ENCODE data around the gene UAP1L1.
"Not testable (repeated sequence)": the region's sequence is repeated elsewhere in the genome, so short reads cannot be mapped to it uniquely, and the experiment has no call there.

Gene UAP1L1

DNA sequence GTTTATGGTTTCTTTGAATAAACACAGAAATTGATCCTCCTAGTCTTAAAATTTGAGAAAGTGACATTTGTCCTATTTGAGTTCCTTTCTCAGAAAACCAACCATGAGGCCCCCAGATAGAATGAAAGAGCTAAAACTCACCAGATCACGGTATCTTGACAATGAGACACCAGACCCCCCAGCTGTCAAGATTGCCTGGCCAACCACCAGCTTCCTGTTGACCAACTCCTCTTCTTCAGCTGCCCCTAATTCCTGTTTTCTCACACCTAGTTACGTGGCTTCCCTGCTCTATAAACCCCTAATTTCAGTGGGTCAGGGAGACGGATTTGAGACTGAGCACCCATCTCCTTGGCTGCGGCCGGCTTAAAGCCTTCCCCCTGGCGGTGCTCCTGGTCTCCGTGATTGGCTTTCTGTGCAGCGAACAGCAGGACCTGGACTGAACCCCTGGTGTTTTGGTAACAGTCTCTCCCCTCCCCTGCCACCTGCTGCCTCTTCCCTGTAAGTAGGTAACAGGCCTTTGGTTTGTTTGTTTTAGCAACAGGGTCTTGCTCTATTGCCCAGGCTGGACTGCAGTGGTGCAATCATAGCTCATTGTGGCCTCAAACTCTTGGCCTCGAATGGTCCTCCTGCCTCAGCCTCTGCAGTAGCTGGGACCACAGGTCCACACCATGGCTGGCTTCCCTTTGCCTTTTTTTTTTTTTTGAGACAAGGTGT is 18.6 kb upstream of the UAP1L1 start:
- H3K27me3 ChIP-seq (ENCODE audit: control insufficient read depth, insufficient read depth, low read length), result no peaks in the 10 kb centered on the region; the same call in 1 of the 2 replicates
- no CpG with 5 or more reads among the region's 9 CpGs for WGBS (ENCODE audit: insufficient coverage, insufficient read length)
- H3K36me3 ChIP-seq (ENCODE audit: control insufficient read depth, insufficient read depth, low read length), result no peaks in the 10 kb centered on the region
- H3K4me1 ChIP-seq (ENCODE audit: control insufficient read depth, insufficient read depth, low read length), result peaks cover 2% of the 10 kb centered on the region; the same call in 1 of the 2 replicates
- H3K4me3 ChIP-seq (ENCODE audit: low read length), result no peak overlapping the region
- DNase-seq (ENCODE audit: low read depth, low spot score), result no peak
- H3K9me3 ChIP-seq (ENCODE audit: control insufficient read depth, insufficient read depth, low read length), result no peaks in the 10 kb centered on the region
- no peak overlapping the region for H3K27ac ChIP-seq (ENCODE audit: low read length)

DNA sequence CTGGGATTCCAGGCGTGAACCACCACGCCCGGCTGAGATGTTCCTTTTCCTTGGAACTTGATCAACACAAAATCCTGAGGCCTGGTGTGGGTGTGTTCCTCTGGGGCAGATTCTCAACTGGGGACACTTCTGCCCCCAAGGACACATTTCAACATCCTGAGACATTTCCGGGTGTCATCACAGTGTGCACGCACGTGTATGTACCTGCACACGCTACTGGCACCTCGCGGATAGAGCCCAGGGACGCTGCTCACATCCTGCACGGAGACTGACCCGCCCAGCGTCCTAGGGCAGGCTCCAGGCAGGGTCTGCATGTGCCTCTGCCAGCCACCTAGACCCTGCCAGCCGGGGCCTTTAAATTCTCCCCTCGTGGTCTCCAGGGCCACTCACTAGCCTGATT is 14.9 kb upstream of the UAP1L1 start:
- H3K4me3 ChIP-seq (ENCODE audit: low read length), result no peak overlapping the region
- no peaks in the 10 kb centered on the region for H3K27me3 ChIP-seq (ENCODE audit: control insufficient read depth, insufficient read depth, low read length)
- no peak for DNase-seq (ENCODE audit: low read depth, low spot score)
- H3K4me1 ChIP-seq (ENCODE audit: control insufficient read depth, insufficient read depth, low read length), result peaks cover 2% of the 10 kb centered on the region; the same call in 1 of the 2 replicates
- WGBS (ENCODE audit: insufficient coverage, insufficient read length), result no CpG with 5 or more reads among the region's 15 CpGs
- no peak overlapping the region for H3K27ac ChIP-seq (ENCODE audit: low read length)
- H3K36me3 ChIP-seq (ENCODE audit: control insufficient read depth, insufficient read depth, low read length), result peaks cover 6% of the 10 kb centered on the region; the same call in 1 of the 2 replicates
- no peaks in the 10 kb centered on the region for H3K9me3 ChIP-seq (ENCODE audit: control insufficient read depth, insufficient read depth, low read length)

DNA sequence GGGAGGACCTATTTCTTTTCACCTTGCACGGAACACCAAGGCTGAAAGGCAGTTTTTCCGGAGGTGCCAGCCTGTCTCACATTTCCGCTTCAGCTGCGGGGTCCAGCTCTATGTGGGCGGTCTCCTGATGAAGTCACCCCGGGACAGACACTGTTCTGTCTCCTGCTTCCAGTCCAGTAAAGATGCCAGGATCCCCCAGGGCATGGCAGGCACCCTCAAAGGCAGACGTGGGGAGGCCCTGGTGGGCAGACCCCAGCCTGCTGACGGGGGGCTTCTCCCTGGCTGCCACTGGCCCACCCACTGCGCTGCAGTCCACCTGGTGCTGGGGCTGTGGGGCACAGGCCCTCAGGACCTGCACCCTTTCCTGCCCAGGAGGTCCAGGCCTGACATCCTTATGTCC is 14.5 kb upstream of the UAP1L1 start:
- not testable (repeated sequence) for H3K9me3 ChIP-seq (ENCODE audit: control insufficient read depth, insufficient read depth, low read length); DNase-seq (ENCODE audit: low read depth, low spot score); H3K27ac ChIP-seq (ENCODE audit: low read length); H3K36me3 ChIP-seq (ENCODE audit: control insufficient read depth, insufficient read depth, low read length); H3K4me3 ChIP-seq (ENCODE audit: low read length); H3K27me3 ChIP-seq (ENCODE audit: control insufficient read depth, insufficient read depth, low read length); H3K4me1 ChIP-seq (ENCODE audit: control insufficient read depth, insufficient read depth, low read length)
- no CpG with 5 or more reads among the region's 9 CpGs for WGBS (ENCODE audit: insufficient coverage, insufficient read length)

DNA sequence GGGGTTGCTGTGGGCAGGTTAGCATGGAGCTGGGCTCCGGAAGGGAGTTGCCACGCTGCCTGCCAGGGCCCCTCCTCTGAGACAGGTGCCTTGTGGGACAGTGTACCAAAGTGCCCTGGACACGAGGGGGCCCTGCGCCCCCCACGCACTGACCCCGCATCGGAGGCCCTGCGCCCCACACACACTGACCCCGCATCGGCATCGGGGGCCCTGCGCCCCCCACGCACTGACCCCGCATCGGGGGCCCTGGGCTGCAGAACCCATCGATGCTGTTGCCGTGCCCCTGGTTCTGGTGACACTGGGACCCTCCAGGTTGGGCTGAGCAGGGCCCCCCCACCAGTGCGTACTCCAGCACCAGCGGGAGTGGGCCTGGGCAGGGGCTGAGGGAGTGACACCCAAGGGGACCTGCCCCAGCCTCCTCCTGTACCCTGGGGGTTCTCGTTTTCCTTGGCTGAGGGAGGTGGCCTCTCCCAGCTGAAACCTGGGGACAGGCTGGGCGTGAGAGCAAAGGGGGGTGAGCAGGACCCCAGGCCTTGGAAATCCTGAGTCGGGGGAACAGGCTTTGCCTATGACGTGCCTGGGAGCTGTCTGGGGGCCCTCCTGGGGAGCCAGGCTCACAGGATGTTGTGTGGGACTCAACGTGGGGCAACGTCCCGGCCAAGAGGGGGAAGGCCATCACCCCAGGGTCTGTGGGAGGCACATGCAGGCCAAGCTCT is 13.8 kb upstream of the UAP1L1 start:
- no CpG with 5 or more reads among the region's 26 CpGs for WGBS (ENCODE audit: insufficient coverage, insufficient read length)
- H3K27ac ChIP-seq (ENCODE audit: low read length), result no peak overlapping the region
- peaks cover 6% of the 10 kb centered on the region; the same call in 1 of the 2 replicates for H3K36me3 ChIP-seq (ENCODE audit: control insufficient read depth, insufficient read depth, low read length)
- no peak for DNase-seq (ENCODE audit: low read depth, low spot score)
- no peaks in the 10 kb centered on the region for H3K9me3 ChIP-seq (ENCODE audit: control insufficient read depth, insufficient read depth, low read length)
- H3K27me3 ChIP-seq (ENCODE audit: control insufficient read depth, insufficient read depth, low read length), result no peaks in the 10 kb centered on the region
- no peak overlapping the region for H3K4me3 ChIP-seq (ENCODE audit: low read length)
- peaks cover 6% of the 10 kb centered on the region; the same call in 1 of the 2 replicates for H3K4me1 ChIP-seq (ENCODE audit: control insufficient read depth, insufficient read depth, low read length)

DNA sequence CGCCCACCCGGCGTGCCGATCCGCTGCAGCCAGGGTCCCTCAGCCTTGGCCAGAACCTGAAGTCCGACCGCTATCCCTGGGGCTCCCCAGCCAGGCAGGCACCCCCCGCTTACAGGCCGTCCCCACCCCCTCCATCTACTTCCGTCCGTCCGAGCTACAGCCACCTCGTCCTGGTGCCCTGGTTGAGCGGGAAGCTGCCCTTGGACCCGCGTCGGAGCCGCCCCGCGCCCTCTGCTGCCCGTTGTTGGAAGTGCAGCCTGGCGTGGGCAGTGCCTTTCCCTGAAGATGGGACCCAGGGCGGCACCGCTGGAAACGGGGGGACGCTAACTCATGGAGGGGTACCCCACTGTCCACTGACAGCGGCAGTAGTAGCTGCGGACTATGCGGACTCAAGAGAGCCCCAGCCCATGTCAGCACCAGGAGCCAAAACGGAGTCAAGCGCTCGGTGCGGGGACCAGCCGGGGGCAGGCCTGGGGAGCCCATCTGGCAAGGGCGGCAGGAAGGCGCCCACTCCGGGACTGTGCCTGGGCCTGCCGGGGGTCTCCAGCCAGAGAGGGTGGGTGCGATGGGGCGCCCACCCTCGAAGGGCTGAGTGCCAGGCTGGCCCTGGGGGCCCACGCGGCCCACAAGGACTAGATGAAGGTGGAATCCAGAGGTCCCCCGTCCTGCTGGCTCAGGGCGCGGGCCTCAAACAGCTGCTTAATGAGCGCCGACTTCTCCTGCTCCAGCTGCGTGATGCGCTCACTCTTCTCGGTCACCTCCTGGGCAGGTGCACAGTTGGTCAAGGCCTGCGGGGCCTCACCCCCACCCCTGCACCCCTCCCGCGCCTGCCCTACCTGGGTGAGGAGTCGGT is 13.1 kb upstream of the UAP1L1 start:
- no CpG with 5 or more reads among the region's 55 CpGs for WGBS (ENCODE audit: insufficient coverage, insufficient read length)
- Histone ChIP-seq H3K27me3 (ENCODE audit: control insufficient read depth, insufficient read depth, low read length) (no peaks in the 10 kb centered on the region), H3K27ac (ENCODE audit: low read length) (no peak overlapping the region), H3K4me1 (ENCODE audit: control insufficient read depth, insufficient read depth, low read length) (peaks cover 9% of the 10 kb centered on the region), H3K36me3 (ENCODE audit: control insufficient read depth, insufficient read depth, low read length) (peaks cover 6% of the 10 kb centered on the region; the same call in 1 of the 2 replicates), H3K9me3 (ENCODE audit: control insufficient read depth, insufficient read depth, low read length) (no peaks in the 10 kb centered on the region), H3K4me3 (ENCODE audit: low read length) (no peak overlapping the region)
- DNase-seq (ENCODE audit: low read depth, low spot score), result no peak

DNA sequence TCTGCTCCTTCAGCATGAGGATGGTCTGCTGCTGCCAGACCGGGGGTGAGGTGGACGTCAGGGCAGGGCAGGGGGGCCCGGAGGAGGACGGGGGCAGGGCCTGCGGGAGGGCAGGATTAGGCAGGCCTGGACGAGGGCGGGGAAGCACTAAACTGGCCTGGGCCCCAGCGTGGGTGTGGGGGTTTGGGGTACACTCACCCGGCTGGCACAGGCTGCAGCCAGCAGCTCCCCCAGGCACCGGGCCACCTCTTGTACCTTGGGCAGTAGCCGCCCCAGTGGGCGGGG is 12.5 kb upstream of the UAP1L1 start:
- Histone ChIP-seq H3K36me3 (ENCODE audit: control insufficient read depth, insufficient read depth, low read length) (peaks cover 6% of the 10 kb centered on the region; the same call in 1 of the 2 replicates), H3K4me3 (ENCODE audit: low read length) (no peak overlapping the region), H3K27ac (ENCODE audit: low read length) (no peak overlapping the region), H3K27me3 (ENCODE audit: control insufficient read depth, insufficient read depth, low read length) (no peaks in the 10 kb centered on the region), H3K9me3 (ENCODE audit: control insufficient read depth, insufficient read depth, low read length) (no peaks in the 10 kb centered on the region), H3K4me1 (ENCODE audit: control insufficient read depth, insufficient read depth, low read length) (peaks cover 10% of the 10 kb centered on the region)
- no peak for DNase-seq (ENCODE audit: low read depth, low spot score)
- no CpG with 5 or more reads among the region's 12 CpGs for WGBS (ENCODE audit: insufficient coverage, insufficient read length)

DNA sequence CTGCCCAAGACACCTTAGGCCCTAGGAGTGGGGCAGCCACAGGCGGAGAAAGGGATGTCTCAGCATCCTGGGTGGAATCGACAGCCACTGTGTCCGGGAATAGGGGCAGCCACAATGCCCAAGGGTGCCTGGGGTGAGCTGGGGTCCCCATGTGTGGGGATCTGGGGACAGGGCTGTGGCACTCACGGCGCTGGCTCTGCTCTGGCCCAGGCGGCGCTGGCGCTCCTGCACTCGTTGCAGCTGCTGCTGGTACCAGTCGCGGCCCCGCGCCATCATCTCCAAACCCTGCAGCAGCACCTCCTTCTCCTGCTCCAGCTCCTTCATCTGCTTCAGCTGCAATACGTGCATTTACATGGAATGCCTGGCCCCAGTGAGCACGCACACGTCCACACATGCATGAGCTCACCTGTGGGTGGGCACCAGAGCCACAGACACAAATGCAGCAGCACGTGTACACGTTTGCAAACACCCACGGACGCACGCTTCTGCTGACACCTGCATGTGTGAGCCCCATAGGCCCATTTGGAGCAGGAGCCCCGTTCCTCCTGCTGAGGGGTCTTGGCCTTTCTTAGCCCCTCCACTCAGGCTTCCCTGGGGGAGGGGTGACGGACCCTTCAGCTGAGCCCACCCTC is 11.9 kb upstream of the UAP1L1 start:
- no CpG with 5 or more reads among the region's 23 CpGs for WGBS (ENCODE audit: insufficient coverage, insufficient read length)
- no peak overlapping the region for H3K4me3 ChIP-seq (ENCODE audit: low read length)
- H3K27me3 ChIP-seq (ENCODE audit: control insufficient read depth, insufficient read depth, low read length), result no peaks in the 10 kb centered on the region
- H3K9me3 ChIP-seq (ENCODE audit: control insufficient read depth, insufficient read depth, low read length), result no peaks in the 10 kb centered on the region
- no peak overlapping the region for H3K27ac ChIP-seq (ENCODE audit: low read length)
- H3K4me1 ChIP-seq (ENCODE audit: control insufficient read depth, insufficient read depth, low read length), result peaks cover 10% of the 10 kb centered on the region
- peaks cover 6% of the 10 kb centered on the region; the same call in 1 of the 2 replicates for H3K36me3 ChIP-seq (ENCODE audit: control insufficient read depth, insufficient read depth, low read length)
- no peak for DNase-seq (ENCODE audit: low read depth, low spot score)

DNA sequence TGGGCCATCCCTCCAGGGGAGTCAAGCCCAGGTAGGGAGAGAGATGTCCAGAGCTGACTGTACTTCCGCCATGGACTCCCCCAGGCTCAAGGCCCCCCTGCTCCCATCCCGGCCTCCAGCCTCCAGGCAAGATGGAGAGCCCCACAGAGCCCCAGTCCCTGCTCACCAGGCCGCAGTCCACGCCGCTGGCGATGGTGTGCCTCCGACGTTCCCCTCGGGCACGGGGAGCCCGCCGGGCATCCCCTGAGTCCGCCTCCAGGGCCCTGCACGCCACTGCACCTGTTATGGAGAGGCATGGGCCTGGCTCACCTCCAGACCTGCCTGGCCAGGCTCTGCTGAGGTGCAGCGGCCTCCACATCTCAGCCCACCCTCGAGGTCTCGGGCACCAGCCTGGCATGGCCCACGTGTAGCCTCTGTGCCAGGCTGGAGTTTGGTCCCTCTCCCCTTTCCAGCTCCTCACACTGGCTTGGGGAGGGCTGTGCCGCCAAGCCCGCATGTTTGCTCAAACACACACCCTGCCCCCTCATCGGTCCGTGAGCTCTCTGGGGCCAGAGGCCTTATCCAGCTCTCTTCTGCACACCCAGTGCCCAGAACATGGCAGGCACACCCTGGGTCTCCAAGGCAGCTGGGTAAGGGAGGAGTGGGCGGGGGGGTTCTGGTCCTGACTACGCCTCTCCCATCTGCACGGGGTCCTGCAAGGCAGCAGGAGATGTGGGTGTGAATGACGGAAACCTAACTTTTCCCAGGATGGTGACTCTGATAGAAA is 11.0 kb upstream of the UAP1L1 start:
- Histone ChIP-seq H3K9me3 (ENCODE audit: control insufficient read depth, insufficient read depth, low read length) (no peaks in the 10 kb centered on the region), H3K27me3 (ENCODE audit: control insufficient read depth, insufficient read depth, low read length) (no peaks in the 10 kb centered on the region), H3K4me3 (ENCODE audit: low read length) (no peak overlapping the region), H3K36me3 (ENCODE audit: control insufficient read depth, insufficient read depth, low read length) (peaks cover 6% of the 10 kb centered on the region; the same call in 1 of the 2 replicates), H3K27ac (ENCODE audit: low read length) (no peak overlapping the region), H3K4me1 (ENCODE audit: control insufficient read depth, insufficient read depth, low read length) (peaks cover 13% of the 10 kb centered on the region)
- WGBS (ENCODE audit: insufficient coverage, insufficient read length), result no CpG with 5 or more reads among the region's 26 CpGs
- DNase-seq (ENCODE audit: low read depth, low spot score), result no peak

DNA sequence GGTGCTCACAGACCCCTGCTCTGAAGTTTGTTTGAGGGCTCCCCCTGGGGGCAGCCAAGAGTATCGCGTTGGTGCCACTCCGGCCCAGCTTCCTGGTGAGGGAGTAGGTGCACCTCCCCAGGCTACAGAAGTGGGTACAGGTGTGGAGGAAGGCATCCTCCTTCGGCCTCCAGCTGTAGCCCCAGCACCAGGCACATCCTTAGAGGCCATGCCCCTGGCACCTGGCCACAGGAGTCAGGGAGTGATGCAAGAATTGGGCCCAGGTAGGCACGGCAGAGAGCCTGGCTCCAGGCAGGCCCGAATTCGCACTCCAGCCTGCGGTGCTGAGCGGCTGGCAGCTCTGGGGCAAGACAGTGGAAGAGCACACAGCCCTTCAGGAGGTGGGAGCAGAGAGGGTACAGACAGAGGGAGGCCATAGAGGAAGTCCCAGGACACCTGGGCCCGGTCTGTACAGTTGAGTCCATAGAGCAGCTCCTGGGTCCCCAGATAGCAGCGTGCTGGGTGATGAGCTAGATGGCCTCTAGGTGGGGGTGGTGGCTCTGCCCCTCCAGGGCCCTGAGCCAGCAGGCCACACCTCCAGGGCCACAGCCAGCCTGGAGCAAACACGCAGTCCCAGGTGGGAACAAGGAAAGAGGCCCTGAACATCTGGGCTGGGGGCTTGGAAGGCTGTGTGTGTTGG is 9.3 kb upstream of the UAP1L1 start:
- Histone ChIP-seq H3K4me1 (ENCODE audit: control insufficient read depth, insufficient read depth, low read length) (peaks cover 13% of the 10 kb centered on the region), H3K27me3 (ENCODE audit: control insufficient read depth, insufficient read depth, low read length) (no peaks in the 10 kb centered on the region), H3K4me3 (ENCODE audit: low read length) (no peak overlapping the region), H3K9me3 (ENCODE audit: control insufficient read depth, insufficient read depth, low read length) (no peaks in the 10 kb centered on the region), H3K36me3 (ENCODE audit: control insufficient read depth, insufficient read depth, low read length) (peaks cover 6% of the 10 kb centered on the region; the same call in 1 of the 2 replicates), H3K27ac (ENCODE audit: low read length) (no peak overlapping the region)
- WGBS (ENCODE audit: insufficient coverage, insufficient read length), result no CpG with 5 or more reads among the region's 12 CpGs
- DNase-seq (ENCODE audit: low read depth, low spot score), result no peak

Data from iPS DF 6.9 (cell line).